Neuron (in vitro differentiated cells): ENCODE data around the gene KCNB1.

Experiments used
- H2AFZ ChIP-seq: one replicate; pipeline ENCODE4 v1.6.1; 2013; ENCODE audit warnings: low read depth, mild to moderate bottlenecking, inconsistent platforms, low read length, moderate library complexity
- H3K27me3 ChIP-seq: one replicate; pipeline ENCODE4 v1.6.1; 2013; ENCODE audit warnings: low read length; ENCODE audit not compliant: insufficient read depth
- H3K36me3 ChIP-seq: one replicate; pipeline ENCODE4 v1.6.1; 2013; ENCODE audit warnings: low read length; ENCODE audit not compliant: insufficient read depth
- H3K4me1 ChIP-seq: one replicate; pipeline ENCODE4 v1.6.1; 2013; ENCODE audit warnings: low read length; ENCODE audit not compliant: insufficient read depth
- H3K4me3 ChIP-seq: 2 replicates; pipeline ENCODE4 v1.5.1; 2013; ENCODE audit warnings: mild to moderate bottlenecking, low read length, moderate library complexity
- H3K9me3 ChIP-seq: one replicate; pipeline ENCODE4 v1.6.1; 2013; ENCODE audit warnings: low read length

KCNB1 gene

GRCh38 chr20:49482621-49483017 is at the start of gene KCNB1:
TSS of gene KCNB1 (minus strand) at chr20:49482668. CDS start at chr20:49482480, 188 bp downstream.
- Histone ChIP-seq H3K4me1 (peaks cover 5% of the 10 kb centered on the region), H3K36me3 (no peaks in the 10 kb centered on the region), H3K9me3 (no peaks in the 10 kb centered on the region), H2AFZ (no peak within 1 kb of the TSS), H3K27me3 (no peaks in the 10 kb centered on the region), H3K4me3 (peak within 1 kb of the TSS; percentile 56)

- Histone ChIP-seq H3K27me3 (no peaks in the 10 kb centered on the region), H3K4me1 (no peaks in the 10 kb centered on the region), H2AFZ (no peak overlapping the region), H3K4me3 (no peak overlapping the region), H3K9me3 (peaks cover 3% of the 10 kb centered on the region), H3K36me3 (no peaks in the 10 kb centered on the region)
These were observed 47.0 kb upstream of the KCNB1 start for GRCh38 chr20:49529470-49529869.

- Histone ChIP-seq H3K27me3 (no peaks in the 10 kb centered on the region), H3K9me3 (peaks cover 3% of the 10 kb centered on the region), H3K4me3 (no peak overlapping the region), H3K36me3 (no peaks in the 10 kb centered on the region), H3K4me1 (no peaks in the 10 kb centered on the region), H2AFZ (no peak overlapping the region)
These were observed 44.1 kb upstream of the KCNB1 start for GRCh38 chr20:49526568-49526967.

GRCh38 chr20:49526056-49526455 is 43.6 kb upstream of the KCNB1 start:
- no peak overlapping the region for H2AFZ ChIP-seq
- peaks cover 3% of the 10 kb centered on the region for H3K9me3 ChIP-seq
- no peaks in the 10 kb centered on the region for H3K36me3 ChIP-seq
- H3K27me3 ChIP-seq = no peaks in the 10 kb centered on the region
- H3K4me3 ChIP-seq = no peak overlapping the region
- no peaks in the 10 kb centered on the region for H3K4me1 ChIP-seq

- H3K4me3 ChIP-seq = no peak overlapping the region
- H3K27me3 ChIP-seq = no peaks in the 10 kb centered on the region
- H3K4me1 ChIP-seq = no peaks in the 10 kb centered on the region
- peaks cover 3% of the 10 kb centered on the region for H3K9me3 ChIP-seq
- no peak overlapping the region for H2AFZ ChIP-seq
- H3K36me3 ChIP-seq = no peaks in the 10 kb centered on the region
These were observed 41.4 kb upstream of the KCNB1 start for GRCh38 chr20:49523767-49524360.

GRCh38 chr20:49521356-49521755 is 38.9 kb upstream of the KCNB1 start:
- Histone ChIP-seq H3K4me3 (no peak overlapping the region), H3K9me3 (peaks cover 3% of the 10 kb centered on the region), H3K36me3 (no peaks in the 10 kb centered on the region), H3K4me1 (peaks cover 15% of the 10 kb centered on the region), H2AFZ (no peak overlapping the region), H3K27me3 (no peaks in the 10 kb centered on the region)

- Histone ChIP-seq H3K4me1 (peaks cover 15% of the 10 kb centered on the region), H3K4me3 (no peak overlapping the region), H3K9me3 (peaks cover 1% of the 10 kb centered on the region), H2AFZ (no peak overlapping the region), H3K36me3 (no peaks in the 10 kb centered on the region), H3K27me3 (no peaks in the 10 kb centered on the region)
These were observed 37.4 kb upstream of the KCNB1 start for GRCh38 chr20:49519777-49520359.

GRCh38 chr20:49519212-49519712 is 36.8 kb upstream of the KCNB1 start:
- Histone ChIP-seq H3K4me1 (peaks cover 15% of the 10 kb centered on the region), H3K9me3 (no peaks in the 10 kb centered on the region), H3K36me3 (no peaks in the 10 kb centered on the region), H2AFZ (no peak overlapping the region), H3K27me3 (no peaks in the 10 kb centered on the region), H3K4me3 (no peak overlapping the region)

- Histone ChIP-seq H3K27me3 (no peaks in the 10 kb centered on the region), H2AFZ (no peak overlapping the region), H3K36me3 (no peaks in the 10 kb centered on the region), H3K4me3 (no peak overlapping the region), H3K9me3 (no peaks in the 10 kb centered on the region), H3K4me1 (peaks cover 15% of the 10 kb centered on the region)
These were observed 36.1 kb upstream of the KCNB1 start for GRCh38 chr20:49518576-49518975.

- Histone ChIP-seq H3K4me3 (no peak overlapping the region), H3K36me3 (no peaks in the 10 kb centered on the region), H3K4me1 (peaks cover 15% of the 10 kb centered on the region), H2AFZ (no peak overlapping the region), H3K27me3 (no peaks in the 10 kb centered on the region), H3K9me3 (no peaks in the 10 kb centered on the region)
These were observed 35.3 kb upstream of the KCNB1 start for GRCh38 chr20:49517805-49518100.

- Histone ChIP-seq H3K9me3 (no peaks in the 10 kb centered on the region), H3K27me3 (no peaks in the 10 kb centered on the region), H3K4me3 (peak overlapping the region; percentile 7), H3K36me3 (no peaks in the 10 kb centered on the region), H2AFZ (no peak overlapping the region), H3K4me1 (peaks cover 15% of the 10 kb centered on the region)
These were observed 34.7 kb upstream of the KCNB1 start for GRCh38 chr20:49516916-49517804.

GRCh38 chr20:49515586-49515985 is 33.1 kb upstream of the KCNB1 start:
- H3K27me3 ChIP-seq = no peaks in the 10 kb centered on the region
- no peak overlapping the region for H3K4me3 ChIP-seq
- H2AFZ ChIP-seq = no peak overlapping the region
- no peaks in the 10 kb centered on the region for H3K36me3 ChIP-seq
- peaks cover 15% of the 10 kb centered on the region for H3K4me1 ChIP-seq
- H3K9me3 ChIP-seq = no peaks in the 10 kb centered on the region

GRCh38 chr20:49513517-49513916 is 31.0 kb upstream of the KCNB1 start:
- H2AFZ ChIP-seq = no peak overlapping the region
- H3K36me3 ChIP-seq = no peaks in the 10 kb centered on the region
- H3K4me3 ChIP-seq = no peak overlapping the region
- no peaks in the 10 kb centered on the region for H3K9me3 ChIP-seq
- no peaks in the 10 kb centered on the region for H3K27me3 ChIP-seq
- peaks cover 15% of the 10 kb centered on the region for H3K4me1 ChIP-seq
